SK-N-SH (cell line): ENCODE results near the gene TOR1A. TPM values are rescaled to one million over a fixed set of nuclear protein-coding genes. Genes with fewer than 3 reads are reported as not detected.

Experiments used
- CTCF ChIA-PET: fragments of 300-600, 350-600 bp; formaldehyde crosslinking; extraction: SDS; loops from one replicate; lab custom pipeline; 2021; lab: Yijun Ruan, JAX
- POLR2A ChIA-PET: fragments of 350-600 bp; sonication (Branson Sonifier 250); formaldehyde crosslinking; extraction: SDS; loops from one replicate; lab custom pipeline; 2020; ENCODE audit warnings: antibody characterized with exemption, inconsistent platforms; lab: Yijun Ruan, JAX
- DNase-seq: peaks from one replicate; pipeline ENCODE4 v3.0.0; 2012
- H2AFZ ChIP-seq: fragments of 200-600 bp; sonication (generic); 2 replicates; pipeline ENCODE4 v1.8.1; 2016; ENCODE audit warnings: antibody characterized with exemption, mild to moderate bottlenecking, low read depth
- H3F3A ChIP-seq: fragments of 200-600 bp; sonication (generic); replicated peaks from 2 replicates; pipeline ENCODE3; 2016; ENCODE audit warnings: antibody characterized with exemption, mild to moderate bottlenecking; ENCODE audit not compliant: insufficient read depth
- H3K27ac ChIP-seq, 2 experiments: fragments of 200-500 bp in 1 of 2; fragments of 200-600 bp in 1 of 2; sonication (Bioruptor generic) in 1 of 2; sonication (generic), shearing (Covaris generic) in 1 of 2; 2 replicates each; pipeline versions ENCODE4 v1.5.1 to v1.6.1; 2014 to 2016; ENCODE audit warnings: low read depth in 2 of 2, inconsistent platforms in 1 of 2, low read length in 1 of 2, mild to moderate bottlenecking in 1 of 2, mixed read lengths in 1 of 2
- H3K27me3 ChIP-seq: fragments of 200-600 bp; sonication (generic), shearing (Covaris generic); 2 replicates; pipeline ENCODE4 v1.6.1; 2016; ENCODE audit warnings: mixed run types; ENCODE audit not compliant: insufficient read depth
- H3K36me3 ChIP-seq, 2 experiments: fragments of 200-500 bp in 1 of 2; fragments of 200-600 bp in 1 of 2; sonication (Bioruptor generic) in 1 of 2; sonication (generic) in 1 of 2; replicated peaks in 1 of 2; 2 replicates each; pipeline versions ENCODE3 to v1.5.1; 2014 to 2016; ENCODE audit warnings: low read length in 1 of 2, mild to moderate bottlenecking in 1 of 2; ENCODE audit not compliant: insufficient read depth in 2 of 2, control insufficient read depth in 1 of 2
- H3K4me1 ChIP-seq, 2 experiments: fragments of 200-500 bp in 1 of 2; fragments of 200-600 bp in 1 of 2; sonication (Bioruptor generic) in 1 of 2; sonication (generic), shearing (Covaris generic) in 1 of 2; 2 replicates each; pipeline versions ENCODE4 v1.5.1 to v1.6.1; 2014 to 2016; ENCODE audit warnings: low read depth in 1 of 2, low read length in 1 of 2, mixed run types in 1 of 2; ENCODE audit not compliant: insufficient read depth in 2 of 2, control insufficient read depth in 1 of 2
- H3K4me2 ChIP-seq: fragments of 200-600 bp; sonication (generic), shearing (Covaris generic); 2 replicates; pipeline ENCODE4 v1.6.1; 2017; ENCODE audit warnings: mixed run types
- H3K4me3 ChIP-seq, 2 experiments: fragments of 200-500 bp in 1 of 2; fragments of 200-600 bp in 1 of 2; sonication (Bioruptor generic) in 1 of 2; sonication (generic), shearing (Covaris generic) in 1 of 2; 2 replicates each; pipeline versions ENCODE4 v1.5.1 to v1.8.1; 2014 to 2016; ENCODE audit warnings: low read depth in 2 of 2, inconsistent platforms in 1 of 2, low read length in 1 of 2, mild to moderate bottlenecking in 1 of 2, mixed read lengths in 1 of 2, moderate library complexity in 1 of 2
- H3K79me2 ChIP-seq: fragments of 200-600 bp; sonication (generic); 2 replicates; pipeline ENCODE4 v1.8.1; 2017; ENCODE audit warnings: mild to moderate bottlenecking; ENCODE audit not compliant: insufficient read depth
- H3K9ac ChIP-seq: fragments of 200-600 bp; sonication (generic); 2 replicates; pipeline ENCODE4 v1.6.1; 2017; ENCODE audit warnings: mixed run types
- H3K9me2 ChIP-seq: fragments of 200-600 bp; sonication (generic); 2 replicates; pipeline ENCODE4 v1.6.1; 2017; ENCODE audit warnings: mixed run types
- H3K9me3 ChIP-seq: fragments of 200-600 bp; sonication (generic); 2 replicates; pipeline ENCODE4 v1.6.1; 2017; ENCODE audit warnings: mixed run types, mild to moderate bottlenecking, moderate library complexity
- H4K20me1 ChIP-seq: fragments of 200-600 bp; sonication (generic); 2 replicates; pipeline ENCODE4 v1.6.1; 2017; ENCODE audit warnings: mild to moderate bottlenecking, mixed run types; ENCODE audit not compliant: insufficient read depth
- CHD2 ChIP-seq: fragments of 150-350 bp; IDR thresholded peaks from 2 replicates; pipeline ENCODE4 v1.6.1; 2018; ENCODE audit warnings: low read length; ENCODE audit not compliant: partially characterized antibody
- EP300 ChIP-seq, 2 experiments: IDR thresholded peaks; 2 replicates each; pipeline versions ENCODE4 v1.4.0 to v1.6.1; 2012; ENCODE audit warnings: borderline replicate concordance in 1 of 2, low read depth in 1 of 2, low read length in 1 of 2
- FOXJ3 ChIP-seq: sonication (generic); formaldehyde crosslinking; IDR thresholded peaks from 2 replicates; pipeline ENCODE4 v1.5.1; 2020; ENCODE audit warnings: mild to moderate bottlenecking, missing genetic modification reagents
- GATA2 ChIP-seq: sonication (generic); formaldehyde crosslinking; IDR thresholded peaks from 2 replicates; pipeline ENCODE4 v1.5.0; 2020; ENCODE audit warnings: mild to moderate bottlenecking, missing genetic modification reagents
- JUND ChIP-seq: IDR thresholded peaks from 2 replicates; pipeline ENCODE4 v1.4.0; 2012
- MEF2A ChIP-seq: IDR thresholded peaks from 2 replicates; pipeline ENCODE4 v1.4.0; 2012; ENCODE audit warnings: low read depth, borderline replicate concordance
- MXI1 ChIP-seq: IDR thresholded peaks from 2 replicates; pipeline ENCODE4 v1.6.1; 2012; ENCODE audit warnings: mild to moderate bottlenecking, low read depth, low read length, improper control_type of control experiment
- NFIC ChIP-seq: IDR thresholded peaks from 2 replicates; pipeline ENCODE4 v1.4.0; 2012; ENCODE audit warnings: borderline replicate concordance
- NRF1 ChIP-seq: IDR thresholded peaks from 2 replicates; pipeline ENCODE4 v1.6.1; 2012; ENCODE audit warnings: low read depth, mild to moderate bottlenecking, low read length
- SMC3 ChIP-seq: IDR thresholded peaks from 2 replicates; pipeline ENCODE4 v1.6.1; 2012; ENCODE audit warnings: low read depth, low read length, improper control_type of control experiment
- TAF1 ChIP-seq: IDR thresholded peaks from 2 replicates; pipeline ENCODE4 v1.6.1; 2012; ENCODE audit warnings: low read depth, mild to moderate bottlenecking, low read length, moderate library complexity, borderline replicate concordance
- TCF12 ChIP-seq: IDR thresholded peaks from 2 replicates; pipeline ENCODE4 v1.4.0; 2012
- TEAD4 ChIP-seq: IDR thresholded peaks from 2 replicates; pipeline ENCODE4 v1.4.0; 2012; ENCODE audit warnings: mild to moderate bottlenecking, borderline replicate concordance; ENCODE audit not compliant: insufficient read depth
- WGBS: methylation state at CpG from one replicate; pipeline ENCODE4 v1.1.6; 2017; ENCODE audit warnings: low lambda C conversion rate; 5-methylcytosine and 5-hydroxymethylcytosine counted together
- polyA plus RNA-seq, 3 experiments: library from polyadenylated mRNA; depleted of rRNA; stranded (reverse); fragments of >200 nt; gene quantifications; 2 replicates each; pipeline ENCODE4 v1.2.3, GENCODE V29; 2012
- TF ChIP-seq, protein P1 (sequence below): IDR thresholded peaks from 2 replicates; pipeline ENCODE4 v1.4.0; 2012; ENCODE audit warnings: low read depth
- TF ChIP-seq, protein P2 (sequence below): IDR thresholded peaks from 2 replicates; pipeline ENCODE4; 2012
- TF ChIP-seq, protein P3 (sequence below): IDR thresholded peaks from 2 replicates; pipeline ENCODE4 v1.4.0; 2012; ENCODE audit warnings: low read depth, borderline replicate concordance
- TF ChIP-seq, protein P4 (sequence below): fragments of 200-600 bp; sonication (generic); IDR thresholded peaks from 2 replicates; pipeline ENCODE4 v1.6.1; 2017; ENCODE audit warnings: antibody characterized with exemption, mild to moderate bottlenecking, moderate library complexity
- TF ChIP-seq, protein P5 (sequence below): IDR thresholded peaks from 2 replicates; pipeline ENCODE4 v1.6.1; 2012; ENCODE audit warnings: mild to moderate bottlenecking, low read depth, low read length, moderate library complexity

Gene TOR1A
- polyA plus RNA-seq, 1 of the 3 experiments (the other 2 are of a cell fraction): 85.3 TPM

DNA sequence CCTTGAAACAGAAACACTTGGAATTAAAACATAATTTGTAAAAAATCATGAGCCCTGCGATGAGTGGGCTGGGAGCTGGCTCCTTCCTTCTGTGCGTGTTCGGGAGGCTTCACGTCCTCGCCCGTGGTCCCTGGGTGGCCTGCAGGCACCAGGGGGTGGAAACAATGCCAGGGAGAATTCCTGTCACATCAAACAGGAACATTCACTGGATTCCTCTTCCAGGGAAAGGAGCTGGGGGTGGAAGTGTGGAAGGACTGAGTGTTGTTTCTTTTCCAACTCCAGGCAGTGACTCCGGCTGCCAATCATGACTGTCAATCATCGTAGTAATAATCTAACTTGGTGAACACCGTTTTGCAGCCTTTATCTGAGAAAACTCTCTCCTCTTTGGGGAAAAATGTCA lies 10.3 kb downstream of the TOR1A start:
- Histone ChIP-seq H3K27ac (no peak overlapping the region; a peak in 1 of 4 replicates), H3K36me3 (peaks cover 23 to 68% of the 10 kb centered on the region in 2 experiments), H3F3A (peaks cover 18% of the 10 kb centered on the region), H2AFZ (no peak overlapping the region), H3K4me2 (no peak overlapping the region), H3K4me1 (no peaks in the 10 kb centered on the region; a peak in 1 of 4 replicates), H3K9ac (no peak overlapping the region), H3K9me2 (no peaks in the 10 kb centered on the region), H3K79me2 (peaks cover 4% of the 10 kb centered on the region; the same call in 1 of the 2 replicates), H3K27me3 (no peaks in the 10 kb centered on the region), H4K20me1 (no peaks in the 10 kb centered on the region), H3K9me3 (no peaks in the 10 kb centered on the region), H3K4me3 (no peak overlapping the region)
- WGBS: 93% methylated on average over 9 of the region's 9 CpGs
- CTCF ChIA-PET: no interaction called here
- DNase-seq: no peak
- POLR2A ChIA-PET: interaction anchor here (1.0 kb wide), 1 partner anchor 8 kb away, joined by 3 read pairs; no protein-coding TSS in a partner anchor
- TF ChIP-seq TCF12 (no peak), GATA2 (CRISPR knock-in tag) (no peak), JUND (no peak), CHD2 (no peak), FOXJ3 (CRISPR knock-in tag) (no peak), TAF1 (no peak), MXI1 (no peak), NRF1 (no peak), SMC3 (no peak), EP300 (IDR thresholded peaks at IDR 0.05; ENCODE audit: borderline replicate concordance in 1 of 2, low read depth in 1 of 2, low read length in 1 of 2) (no peak), MEF2A (no peak), NFIC (no peak), TEAD4 (no peak)
- TF ChIP-seq, protein P1, sequence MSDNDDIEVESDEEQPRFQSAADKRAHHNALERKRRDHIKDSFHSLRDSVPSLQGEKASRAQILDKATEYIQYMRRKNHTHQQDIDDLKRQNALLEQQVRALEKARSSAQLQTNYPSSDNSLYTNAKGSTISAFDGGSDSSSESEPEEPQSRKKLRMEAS: no peak
- TF ChIP-seq, protein P2, sequence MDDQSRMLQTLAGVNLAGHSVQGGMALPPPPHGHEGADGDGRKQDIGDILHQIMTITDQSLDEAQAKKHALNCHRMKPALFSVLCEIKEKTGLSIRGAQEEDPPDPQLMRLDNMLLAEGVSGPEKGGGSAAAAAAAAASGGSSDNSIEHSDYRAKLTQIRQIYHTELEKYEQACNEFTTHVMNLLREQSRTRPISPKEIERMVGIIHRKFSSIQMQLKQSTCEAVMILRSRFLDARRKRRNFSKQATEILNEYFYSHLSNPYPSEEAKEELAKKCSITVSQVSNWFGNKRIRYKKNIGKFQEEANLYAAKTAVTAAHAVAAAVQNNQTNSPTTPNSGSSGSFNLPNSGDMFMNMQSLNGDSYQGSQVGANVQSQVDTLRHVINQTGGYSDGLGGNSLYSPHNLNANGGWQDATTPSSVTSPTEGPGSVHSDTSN: no peak
- TF ChIP-seq, protein P3, sequence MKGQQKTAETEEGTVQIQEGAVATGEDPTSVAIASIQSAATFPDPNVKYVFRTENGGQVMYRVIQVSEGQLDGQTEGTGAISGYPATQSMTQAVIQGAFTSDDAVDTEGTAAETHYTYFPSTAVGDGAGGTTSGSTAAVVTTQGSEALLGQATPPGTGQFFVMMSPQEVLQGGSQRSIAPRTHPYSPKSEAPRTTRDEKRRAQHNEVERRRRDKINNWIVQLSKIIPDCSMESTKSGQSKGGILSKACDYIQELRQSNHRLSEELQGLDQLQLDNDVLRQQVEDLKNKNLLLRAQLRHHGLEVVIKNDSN: no peak
- TF ChIP-seq, protein P4, sequence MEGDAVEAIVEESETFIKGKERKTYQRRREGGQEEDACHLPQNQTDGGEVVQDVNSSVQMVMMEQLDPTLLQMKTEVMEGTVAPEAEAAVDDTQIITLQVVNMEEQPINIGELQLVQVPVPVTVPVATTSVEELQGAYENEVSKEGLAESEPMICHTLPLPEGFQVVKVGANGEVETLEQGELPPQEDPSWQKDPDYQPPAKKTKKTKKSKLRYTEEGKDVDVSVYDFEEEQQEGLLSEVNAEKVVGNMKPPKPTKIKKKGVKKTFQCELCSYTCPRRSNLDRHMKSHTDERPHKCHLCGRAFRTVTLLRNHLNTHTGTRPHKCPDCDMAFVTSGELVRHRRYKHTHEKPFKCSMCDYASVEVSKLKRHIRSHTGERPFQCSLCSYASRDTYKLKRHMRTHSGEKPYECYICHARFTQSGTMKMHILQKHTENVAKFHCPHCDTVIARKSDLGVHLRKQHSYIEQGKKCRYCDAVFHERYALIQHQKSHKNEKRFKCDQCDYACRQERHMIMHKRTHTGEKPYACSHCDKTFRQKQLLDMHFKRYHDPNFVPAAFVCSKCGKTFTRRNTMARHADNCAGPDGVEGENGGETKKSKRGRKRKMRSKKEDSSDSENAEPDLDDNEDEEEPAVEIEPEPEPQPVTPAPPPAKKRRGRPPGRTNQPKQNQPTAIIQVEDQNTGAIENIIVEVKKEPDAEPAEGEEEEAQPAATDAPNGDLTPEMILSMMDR: no peak
- TF ChIP-seq, protein P5, sequence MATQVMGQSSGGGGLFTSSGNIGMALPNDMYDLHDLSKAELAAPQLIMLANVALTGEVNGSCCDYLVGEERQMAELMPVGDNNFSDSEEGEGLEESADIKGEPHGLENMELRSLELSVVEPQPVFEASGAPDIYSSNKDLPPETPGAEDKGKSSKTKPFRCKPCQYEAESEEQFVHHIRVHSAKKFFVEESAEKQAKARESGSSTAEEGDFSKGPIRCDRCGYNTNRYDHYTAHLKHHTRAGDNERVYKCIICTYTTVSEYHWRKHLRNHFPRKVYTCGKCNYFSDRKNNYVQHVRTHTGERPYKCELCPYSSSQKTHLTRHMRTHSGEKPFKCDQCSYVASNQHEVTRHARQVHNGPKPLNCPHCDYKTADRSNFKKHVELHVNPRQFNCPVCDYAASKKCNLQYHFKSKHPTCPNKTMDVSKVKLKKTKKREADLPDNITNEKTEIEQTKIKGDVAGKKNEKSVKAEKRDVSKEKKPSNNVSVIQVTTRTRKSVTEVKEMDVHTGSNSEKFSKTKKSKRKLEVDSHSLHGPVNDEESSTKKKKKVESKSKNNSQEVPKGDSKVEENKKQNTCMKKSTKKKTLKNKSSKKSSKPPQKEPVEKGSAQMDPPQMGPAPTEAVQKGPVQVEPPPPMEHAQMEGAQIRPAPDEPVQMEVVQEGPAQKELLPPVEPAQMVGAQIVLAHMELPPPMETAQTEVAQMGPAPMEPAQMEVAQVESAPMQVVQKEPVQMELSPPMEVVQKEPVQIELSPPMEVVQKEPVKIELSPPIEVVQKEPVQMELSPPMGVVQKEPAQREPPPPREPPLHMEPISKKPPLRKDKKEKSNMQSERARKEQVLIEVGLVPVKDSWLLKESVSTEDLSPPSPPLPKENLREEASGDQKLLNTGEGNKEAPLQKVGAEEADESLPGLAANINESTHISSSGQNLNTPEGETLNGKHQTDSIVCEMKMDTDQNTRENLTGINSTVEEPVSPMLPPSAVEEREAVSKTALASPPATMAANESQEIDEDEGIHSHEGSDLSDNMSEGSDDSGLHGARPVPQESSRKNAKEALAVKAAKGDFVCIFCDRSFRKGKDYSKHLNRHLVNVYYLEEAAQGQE: no peak
